HG03571 (cell line): Measurements from ENCODE around the gene EPAS1.

ENCODE experiments used
- ATAC-seq: cut with Tn5 transposase; IDR thresholded peaks from one replicate; pipeline ENCODE4 v1.9.1; 2021; ENCODE audit not compliant: unreplicated experiment

Gene EPAS1

GRCh38 chr2:46319711-46320110 lies 22.5 kb downstream of the EPAS1 start:
- no peak for ATAC-seq

GRCh38 chr2:46320141-46320567 lies 22.9 kb downstream of the EPAS1 start:
- ATAC-seq: no peak

- no peak for ATAC-seq
Measured at GRCh38 chr2:46323730-46324129, 26.5 kb downstream of the EPAS1 start.

GRCh38 chr2:46325182-46325928 lies 28.1 kb downstream of the EPAS1 start:
- ATAC-seq: no peak

- ATAC-seq: no peak
Measured at GRCh38 chr2:46326231-46326980, 29.2 kb downstream of the EPAS1 start.

- ATAC-seq: no peak
Measured at GRCh38 chr2:46327627-46328026, 30.4 kb downstream of the EPAS1 start.

- no peak for ATAC-seq
Measured at GRCh38 chr2:46328291-46328690, 31.1 kb downstream of the EPAS1 start.

GRCh38 chr2:46328829-46329228 lies 31.6 kb downstream of the EPAS1 start:
- ATAC-seq: no peak

- no peak for ATAC-seq
Measured at GRCh38 chr2:46329340-46329739, 32.1 kb downstream of the EPAS1 start.

- no peak for ATAC-seq
Measured at GRCh38 chr2:46329803-46330775, 32.9 kb downstream of the EPAS1 start.

GRCh38 chr2:46331109-46331766 lies 34.0 kb downstream of the EPAS1 start:
- ATAC-seq: no peak

GRCh38 chr2:46332686-46333281 lies 35.6 kb downstream of the EPAS1 start:
- no peak for ATAC-seq

GRCh38 chr2:46333912-46334311 lies 36.7 kb downstream of the EPAS1 start:
- no peak for ATAC-seq

GRCh38 chr2:46334389-46335271 lies 37.4 kb downstream of the EPAS1 start:
- ATAC-seq: no peak

GRCh38 chr2:46335391-46336282 lies 38.4 kb downstream of the EPAS1 start:
- no peak for ATAC-seq

GRCh38 chr2:46336283-46336959 lies 39.2 kb downstream of the EPAS1 start:
- ATAC-seq: no peak

- ATAC-seq: no peak
Measured at GRCh38 chr2:46337208-46337994, 40.2 kb downstream of the EPAS1 start.
